Stimulated activated CD4-positive, alpha-beta T cell treated with anti-CD3 and anti-CD28 coated beads, Interleukin-4, amount 100 ng/mL, for 1 hour (primary cell): ENCODE results near the gene DCAF12.
"Not testable (repeated sequence)": the region's sequence is repeated elsewhere in the genome, so short reads cannot be mapped to it uniquely, and the experiment has no call there.

Experiments used
- DNase-seq: peaks from one replicate; pipeline ENCODE4 v3.0.0-alpha.2; 2020

Gene DCAF12

GRCh38 chr9:34059281-34059680 lies 67.2 kb downstream of the DCAF12 start:
- DNase-seq, result no peak

- no peak for DNase-seq
Observed at GRCh38 chr9:34049630-34050384, 76.7 kb downstream of the DCAF12 start.

GRCh38 chr9:34048727-34049629 lies 77.5 kb downstream of the DCAF12 start, which contains the start of gene UBAP2:
TSS of gene UBAP2 (minus strand) at chr9:34048887. CDS start at chr9:34017148, 31,739 bp downstream.
- peak; percentile 97 for DNase-seq

DNA sequence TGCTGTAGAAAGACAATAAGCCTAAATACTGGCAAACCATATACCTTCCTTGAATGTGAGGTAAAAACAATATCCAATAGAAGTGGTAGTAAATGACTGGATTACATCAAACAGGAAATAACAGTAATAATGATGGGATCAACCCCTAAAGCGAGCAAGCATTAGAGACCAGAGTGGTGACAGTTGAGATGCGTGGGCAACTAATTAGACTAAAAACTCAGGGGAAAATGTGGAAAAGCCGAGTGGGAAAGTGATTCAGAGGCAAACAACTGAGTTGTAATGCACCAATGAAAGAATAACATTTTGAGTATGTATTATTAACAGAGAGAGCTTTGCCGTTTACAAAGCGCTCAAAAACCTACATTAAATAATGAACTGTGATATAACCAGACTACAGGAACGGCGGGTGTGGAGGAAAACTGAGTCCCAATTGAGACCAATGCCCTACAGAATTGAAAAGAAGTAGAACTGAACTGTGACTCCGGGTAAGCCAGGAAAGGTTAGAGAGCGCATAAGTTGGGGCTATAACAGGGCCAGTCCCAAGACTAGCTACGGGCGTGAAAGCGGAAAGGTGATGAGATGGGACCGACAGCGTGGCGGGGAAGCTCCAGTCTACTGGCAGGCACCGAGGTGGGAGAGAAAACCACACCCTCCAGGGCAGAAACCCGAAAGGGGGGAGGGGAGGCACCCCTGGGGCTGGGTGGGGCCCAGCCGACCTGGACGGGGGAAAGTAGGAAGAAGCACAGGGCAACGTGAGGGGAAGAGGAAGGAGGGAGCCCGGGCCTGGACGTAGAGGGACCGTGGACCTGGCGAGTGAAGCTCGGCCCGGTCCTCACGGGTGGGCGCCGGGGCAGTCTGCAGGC lies 78.4 kb downstream of the DCAF12 start:
- DNase-seq, result peak; percentile 54

- DNase-seq, result no peak
Observed at GRCh38 chr9:34046784-34047379, 79.6 kb downstream of the DCAF12 start.

- DNase-seq, result no peak
Observed at GRCh38 chr9:34045903-34046302, 80.6 kb downstream of the DCAF12 start.

DNA sequence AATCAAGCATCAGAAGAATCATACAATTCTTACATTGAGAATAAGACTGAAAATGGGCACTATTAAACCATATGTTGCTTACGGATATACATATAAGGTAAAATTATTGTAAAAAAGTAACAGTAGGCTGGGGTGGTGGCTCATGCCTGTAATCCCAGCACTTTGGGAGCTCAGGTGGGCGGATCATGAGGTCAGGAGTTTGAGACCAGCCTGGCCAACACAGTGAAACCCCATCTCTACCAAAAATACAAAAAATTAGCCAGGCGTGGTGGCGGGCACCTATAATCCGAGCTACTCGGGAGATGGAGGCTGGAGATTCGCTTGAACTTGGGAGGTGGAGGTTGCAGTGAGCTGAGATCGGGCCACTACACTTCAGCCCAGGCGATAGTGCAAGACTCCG lies 84.4 kb downstream of the DCAF12 start:
- DNase-seq, result not testable (repeated sequence)

- DNase-seq, result not testable (repeated sequence)
Observed at GRCh38 chr9:34038851-34039250, 87.6 kb downstream of the DCAF12 start.

GRCh38 chr9:34037626-34038025 lies 88.9 kb downstream of the DCAF12 start:
- no peak for DNase-seq

DNA sequence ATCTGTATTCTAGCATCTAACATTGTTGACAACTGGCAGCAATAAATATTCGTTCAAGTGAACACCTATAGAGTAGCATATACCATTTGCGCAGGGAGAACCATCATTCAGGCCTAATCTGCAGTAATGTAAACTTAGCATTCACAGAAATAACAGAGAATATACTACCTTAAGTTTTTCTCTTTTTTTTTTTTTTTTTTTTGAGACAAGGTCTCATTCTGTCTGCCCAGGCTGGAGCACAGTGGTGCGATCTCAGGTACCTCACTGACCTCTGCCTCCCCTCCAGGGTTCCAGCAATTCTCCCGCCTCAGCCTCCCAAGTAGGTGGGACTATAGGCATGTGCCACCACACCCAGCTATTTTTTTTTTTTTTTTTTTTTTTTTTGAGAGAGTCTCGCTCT lies 89.9 kb downstream of the DCAF12 start:
- DNase-seq, result no peak
